Vagina (tissue), 2 donors: ENCODE results near the gene TIAM2.

Experiments used
- POLR2A ChIP-seq, 2 donors: fragments of 450-650 bp; IDR thresholded peaks; one replicate each; pipeline ENCODE4 v1.6.1; 2017; ENCODE audit warnings: antibody characterized with exemption in 2 of 2, mild to moderate bottlenecking in 2 of 2, moderate library complexity in 2 of 2
- POLR2AphosphoS5 ChIP-seq, 2 donors: sonication (generic); formaldehyde crosslinking; IDR thresholded peaks; one replicate each; pipeline ENCODE4 v1.9.0; 2017; ENCODE audit warnings: antibody characterized with exemption in 2 of 2, mild to moderate bottlenecking in 2 of 2, low read depth in 1 of 2; ENCODE audit not compliant: insufficient read depth in 1 of 2
- TF ChIP-seq, protein P1 (sequence below), 3 experiments: fragments of 450-650 bp in 2 of 3; fragments of 200-600 bp in 1 of 3; sonication (generic) in 1 of 3; IDR thresholded peaks; one replicate each; pipeline ENCODE4 v1.5.1; 2017 to 2019; ENCODE audit warnings: antibody characterized with exemption in 3 of 3, mild to moderate bottlenecking in 2 of 3, moderate library complexity in 2 of 3

DNA sequence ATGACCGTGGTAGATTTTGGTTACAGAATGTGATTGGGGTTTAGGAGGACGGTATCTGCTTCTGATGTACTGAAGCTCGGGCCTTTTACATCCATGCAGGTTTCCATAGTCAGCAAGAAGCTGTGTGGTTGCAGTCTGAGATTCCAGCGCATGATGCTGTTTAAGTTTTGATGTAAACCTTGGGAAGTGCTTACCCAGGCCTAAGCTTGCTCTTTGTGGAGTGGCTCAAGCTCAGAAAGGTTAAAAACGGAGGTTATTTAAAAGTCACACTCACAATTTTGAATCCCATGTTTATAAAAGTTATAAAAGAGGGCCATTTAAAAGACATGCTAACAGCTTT lies 121.4 kb downstream of the TIAM2 start:
- TF ChIP-seq, protein P1, sequence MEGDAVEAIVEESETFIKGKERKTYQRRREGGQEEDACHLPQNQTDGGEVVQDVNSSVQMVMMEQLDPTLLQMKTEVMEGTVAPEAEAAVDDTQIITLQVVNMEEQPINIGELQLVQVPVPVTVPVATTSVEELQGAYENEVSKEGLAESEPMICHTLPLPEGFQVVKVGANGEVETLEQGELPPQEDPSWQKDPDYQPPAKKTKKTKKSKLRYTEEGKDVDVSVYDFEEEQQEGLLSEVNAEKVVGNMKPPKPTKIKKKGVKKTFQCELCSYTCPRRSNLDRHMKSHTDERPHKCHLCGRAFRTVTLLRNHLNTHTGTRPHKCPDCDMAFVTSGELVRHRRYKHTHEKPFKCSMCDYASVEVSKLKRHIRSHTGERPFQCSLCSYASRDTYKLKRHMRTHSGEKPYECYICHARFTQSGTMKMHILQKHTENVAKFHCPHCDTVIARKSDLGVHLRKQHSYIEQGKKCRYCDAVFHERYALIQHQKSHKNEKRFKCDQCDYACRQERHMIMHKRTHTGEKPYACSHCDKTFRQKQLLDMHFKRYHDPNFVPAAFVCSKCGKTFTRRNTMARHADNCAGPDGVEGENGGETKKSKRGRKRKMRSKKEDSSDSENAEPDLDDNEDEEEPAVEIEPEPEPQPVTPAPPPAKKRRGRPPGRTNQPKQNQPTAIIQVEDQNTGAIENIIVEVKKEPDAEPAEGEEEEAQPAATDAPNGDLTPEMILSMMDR (IDR thresholded peaks at IDR 0.05), result no peak
- TF ChIP-seq POLR2A (IDR thresholded peaks at IDR 0.05) (no peak), POLR2AphosphoS5 (IDR thresholded peaks at IDR 0.05; ENCODE audit: insufficient read depth in 1 of 2, low read depth in 1 of 2) (no peak)
